Large intestine (tissue), 3 donors: ENCODE data around the gene SPATC1L. TPM values are rescaled to one million over a fixed set of nuclear protein-coding genes. Genes with fewer than 3 reads are reported as not detected.

Experiments used
- DNase-seq, 2 donors: peaks; one replicate each; pipeline versions ENCODE4 v3.0.0 to v3.0.0-alpha.2; 2013
- H3K27ac ChIP-seq: one replicate; pipeline ENCODE4 v1.5.1; 2013; ENCODE audit warnings: low read length
- H3K27me3 ChIP-seq: 2 replicates; pipeline ENCODE4 v1.6.1; 2013; ENCODE audit warnings: low read length; ENCODE audit not compliant: control insufficient read depth, insufficient read depth
- H3K36me3 ChIP-seq: 2 replicates; pipeline ENCODE4 v1.6.1; 2013; ENCODE audit warnings: low read length; ENCODE audit not compliant: control insufficient read depth, insufficient read depth
- H3K4me1 ChIP-seq: one replicate; pipeline ENCODE4 v1.6.1; 2013; ENCODE audit warnings: low read length; ENCODE audit not compliant: control insufficient read depth, insufficient read depth
- H3K4me3 ChIP-seq: one replicate; pipeline ENCODE4 v1.5.1; 2013; ENCODE audit warnings: low read length
- H3K9me3 ChIP-seq: one replicate; pipeline ENCODE4 v1.6.1; 2013; ENCODE audit warnings: mild to moderate bottlenecking, low read depth, low read length, moderate library complexity; ENCODE audit not compliant: control insufficient read depth
- WGBS: methylation state at CpG from one replicate; pipeline ENCODE4 v1.1.5; 2013; ENCODE audit warnings: low lambda C conversion rate; ENCODE audit not compliant: insufficient coverage; 5-methylcytosine and 5-hydroxymethylcytosine counted together
- polyA plus RNA-seq: library from polyadenylated mRNA; unstranded; fragments of 120-200 nt; gene quantifications from one replicate; pipeline ENCODE4 v1.2.1, GENCODE V29; 2013

SPATC1L gene
- polyA plus RNA-seq, 1 donor: 13.2 TPM

- peaks cover 3% of the 10 kb centered on the region for H3K36me3 ChIP-seq
- H3K27ac ChIP-seq: no peak overlapping the region
- H3K4me3 ChIP-seq: no peak overlapping the region
- H3K4me1 ChIP-seq: peaks cover 5% of the 10 kb centered on the region
- H3K27me3 ChIP-seq: no peaks in the 10 kb centered on the region
- WGBS: no CpG with 5 or more reads among the region's 7 CpGs
- peaks cover 3% of the 10 kb centered on the region for H3K9me3 ChIP-seq
- no peak for DNase-seq
These were observed 46.4 kb downstream of the SPATC1L start for GRCh38 chr21:46137908-46138307.

GRCh38 chr21:46136739-46137349, 47.4 kb downstream of the SPATC1L start:
- no CpG with 5 or more reads among the region's 22 CpGs for WGBS
- H3K27ac ChIP-seq: no peak overlapping the region

GRCh38 chr21:46135782-46136395, 48.4 kb downstream of the SPATC1L start:
- Histone ChIP-seq H3K27ac (no peak overlapping the region), H3K27me3 (no peaks in the 10 kb centered on the region), H3K4me1 (peaks cover 4% of the 10 kb centered on the region), H3K9me3 (peaks cover 5% of the 10 kb centered on the region), H3K36me3 (no peaks in the 10 kb centered on the region), H3K4me3 (no peak overlapping the region)
- WGBS: no CpG with 5 or more reads among the region's 7 CpGs
- DNase-seq: no peak

More at GRCh38 chr21:46136739-46137349, 47.4 kb downstream of the SPATC1L start:
- Histone ChIP-seq H3K9me3 (peaks cover 6% of the 10 kb centered on the region), H3K4me1 (peaks cover 4% of the 10 kb centered on the region), H3K27me3 (no peaks in the 10 kb centered on the region), H3K4me3 (no peak overlapping the region), H3K36me3 (no peaks in the 10 kb centered on the region)
- DNase-seq: no peak

GRCh38 chr21:46131838-46132651, 52.2 kb downstream of the SPATC1L start:
- Histone ChIP-seq H3K4me3 (no peak overlapping the region), H3K36me3 (peaks cover 10% of the 10 kb centered on the region), H3K4me1 (no peaks in the 10 kb centered on the region), H3K27me3 (no peaks in the 10 kb centered on the region), H3K27ac (no peak overlapping the region), H3K9me3 (peaks cover 5% of the 10 kb centered on the region)
- no CpG with 5 or more reads among the region's 85 CpGs for WGBS
- DNase-seq: no peak

- no CpG with 5 or more reads among the region's 4 CpGs for WGBS
- Histone ChIP-seq H3K36me3 (peaks cover 10% of the 10 kb centered on the region), H3K27ac (no peak overlapping the region)
These were observed 52.7 kb downstream of the SPATC1L start for GRCh38 chr21:46131588-46131837.

GRCh38 chr21:46130831-46131587, 53.2 kb downstream of the SPATC1L start:
- Histone ChIP-seq H3K4me1 (no peaks in the 10 kb centered on the region), H3K27ac (no peak overlapping the region), H3K36me3 (peaks cover 10% of the 10 kb centered on the region), H3K27me3 (no peaks in the 10 kb centered on the region), H3K9me3 (peaks cover 5% of the 10 kb centered on the region), H3K4me3 (no peak overlapping the region)
- no CpG with 5 or more reads among the region's 22 CpGs for WGBS
- no peak for DNase-seq

More at GRCh38 chr21:46131588-46131837, 52.7 kb downstream of the SPATC1L start:
- no peaks in the 10 kb centered on the region for H3K27me3 ChIP-seq
- no peak overlapping the region for H3K4me3 ChIP-seq
- no peaks in the 10 kb centered on the region for H3K4me1 ChIP-seq
- DNase-seq: no peak
- peaks cover 5% of the 10 kb centered on the region for H3K9me3 ChIP-seq

GRCh38 chr21:46129846-46130651, 54.2 kb downstream of the SPATC1L start:
- Histone ChIP-seq H3K4me3 (no peak overlapping the region), H3K9me3 (peaks cover 5% of the 10 kb centered on the region), H3K36me3 (peaks cover 10% of the 10 kb centered on the region), H3K27ac (no peak overlapping the region), H3K27me3 (no peaks in the 10 kb centered on the region), H3K4me1 (no peaks in the 10 kb centered on the region)
- no peak for DNase-seq
- WGBS: no CpG with 5 or more reads among the region's 27 CpGs

- no peak overlapping the region for H3K27ac ChIP-seq
These were observed 55.2 kb downstream of the SPATC1L start for GRCh38 chr21:46128933-46129571.

GRCh38 chr21:46128106-46128932, 55.9 kb downstream of the SPATC1L start:
- Histone ChIP-seq H3K36me3 (peaks cover 10% of the 10 kb centered on the region), H3K27ac (no peak overlapping the region), H3K9me3 (peaks cover 5% of the 10 kb centered on the region), H3K27me3 (no peaks in the 10 kb centered on the region), H3K4me3 (no peak overlapping the region), H3K4me1 (no peaks in the 10 kb centered on the region)
- no CpG with 5 or more reads among the region's 23 CpGs for WGBS
- DNase-seq: no peak

More at GRCh38 chr21:46128933-46129571, 55.2 kb downstream of the SPATC1L start:
- no peak for DNase-seq
- no peaks in the 10 kb centered on the region for H3K4me1 ChIP-seq
- 100% methylated on average over 2 of the region's 45 CpGs for WGBS
- peaks cover 10% of the 10 kb centered on the region for H3K36me3 ChIP-seq
- no peaks in the 10 kb centered on the region for H3K27me3 ChIP-seq
- peaks cover 5% of the 10 kb centered on the region for H3K9me3 ChIP-seq
- H3K4me3 ChIP-seq: no peak overlapping the region
